Measurements from ENCODE around the gene PACS2.

Gene PACS2

DNA sequence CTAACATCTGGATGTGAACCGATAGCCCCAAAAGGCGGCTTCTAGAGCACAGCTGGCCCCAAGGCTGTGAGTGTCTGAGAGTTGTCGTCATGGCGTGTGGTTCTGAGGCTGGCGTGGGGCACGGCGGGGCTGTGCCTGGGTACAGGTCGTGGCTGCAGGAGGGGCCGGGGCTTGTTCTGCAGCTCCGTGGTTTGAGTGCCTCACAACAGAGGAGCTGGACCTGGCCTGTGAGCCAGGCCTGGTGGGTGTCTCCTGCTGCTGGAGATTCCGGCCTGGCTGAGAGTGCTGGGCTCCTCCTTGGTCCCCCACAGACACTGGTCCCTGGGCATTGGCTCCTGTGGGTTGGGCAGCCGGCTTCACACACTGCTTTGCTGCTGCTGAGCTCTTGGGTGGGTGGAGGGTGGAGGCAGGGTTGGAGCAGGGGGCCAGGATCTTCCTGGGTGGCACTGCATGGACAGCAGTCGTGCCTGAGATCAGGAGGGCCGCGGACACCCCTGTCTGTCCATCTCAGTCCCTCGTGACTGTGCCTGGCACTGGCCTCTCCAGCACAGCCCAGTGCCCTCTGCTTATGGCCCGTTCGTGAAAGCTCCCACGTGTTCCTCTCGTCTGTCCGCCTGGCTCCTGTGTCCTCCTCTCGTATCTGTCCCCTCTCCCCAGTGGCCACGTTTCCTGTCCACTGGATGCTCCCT lies 52.0 kb downstream of the PACS2 start:
- no peak for DNase-seq (ENCODE audit: low spot score)
- TF ChIP-seq, protein P1, sequence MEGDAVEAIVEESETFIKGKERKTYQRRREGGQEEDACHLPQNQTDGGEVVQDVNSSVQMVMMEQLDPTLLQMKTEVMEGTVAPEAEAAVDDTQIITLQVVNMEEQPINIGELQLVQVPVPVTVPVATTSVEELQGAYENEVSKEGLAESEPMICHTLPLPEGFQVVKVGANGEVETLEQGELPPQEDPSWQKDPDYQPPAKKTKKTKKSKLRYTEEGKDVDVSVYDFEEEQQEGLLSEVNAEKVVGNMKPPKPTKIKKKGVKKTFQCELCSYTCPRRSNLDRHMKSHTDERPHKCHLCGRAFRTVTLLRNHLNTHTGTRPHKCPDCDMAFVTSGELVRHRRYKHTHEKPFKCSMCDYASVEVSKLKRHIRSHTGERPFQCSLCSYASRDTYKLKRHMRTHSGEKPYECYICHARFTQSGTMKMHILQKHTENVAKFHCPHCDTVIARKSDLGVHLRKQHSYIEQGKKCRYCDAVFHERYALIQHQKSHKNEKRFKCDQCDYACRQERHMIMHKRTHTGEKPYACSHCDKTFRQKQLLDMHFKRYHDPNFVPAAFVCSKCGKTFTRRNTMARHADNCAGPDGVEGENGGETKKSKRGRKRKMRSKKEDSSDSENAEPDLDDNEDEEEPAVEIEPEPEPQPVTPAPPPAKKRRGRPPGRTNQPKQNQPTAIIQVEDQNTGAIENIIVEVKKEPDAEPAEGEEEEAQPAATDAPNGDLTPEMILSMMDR (IDR thresholded peaks at IDR 0.05), result no peak
- Histone ChIP-seq H3K27ac (no peak overlapping the region), H3K4me3 (no peak overlapping the region)

DNA sequence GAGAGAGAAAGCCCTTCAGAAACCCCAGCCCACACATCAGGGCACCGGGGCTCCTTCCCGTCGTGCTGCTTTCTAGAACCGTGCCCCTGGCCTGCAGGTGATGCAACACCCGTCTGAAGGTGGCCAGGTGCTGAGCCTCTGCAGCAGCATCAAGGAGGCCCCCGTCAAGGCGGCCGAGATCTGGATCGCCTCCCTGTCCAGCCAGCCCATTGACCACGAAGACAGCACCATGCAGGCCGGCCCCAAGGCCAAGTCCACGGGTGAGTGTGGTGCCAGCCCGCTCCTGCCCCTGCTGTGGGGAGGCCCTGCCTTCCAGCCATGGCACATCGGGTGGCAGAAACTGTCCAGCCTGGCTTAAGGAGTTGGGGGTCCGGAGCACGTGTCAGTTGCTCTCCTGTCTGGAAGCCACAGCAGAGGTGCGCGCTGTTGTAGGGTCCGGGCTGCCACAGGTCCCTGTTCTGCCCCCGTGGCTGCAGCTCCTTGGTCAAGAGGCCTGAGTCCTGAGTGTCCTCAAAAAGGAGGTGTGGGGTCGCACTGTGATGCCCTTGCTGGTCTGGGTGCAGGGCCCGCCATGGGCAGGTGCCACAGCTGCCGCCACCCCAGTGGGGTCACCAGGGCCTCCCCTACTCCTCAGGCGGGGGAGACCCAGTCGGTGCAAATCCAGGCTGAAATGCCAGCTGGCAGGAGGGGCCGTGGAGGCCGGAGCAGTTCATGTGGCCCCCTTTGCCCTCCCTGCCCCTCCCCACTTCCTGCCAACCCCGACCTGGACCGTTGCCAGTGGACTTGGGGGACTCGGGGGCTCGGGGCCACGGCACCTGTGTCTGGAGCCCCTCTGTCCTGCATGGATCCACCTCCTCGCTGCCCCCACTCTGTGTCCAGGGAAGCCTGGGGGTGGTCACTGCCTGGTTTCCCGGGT lies 52.8 kb downstream of the PACS2 start:
- H3K27ac ChIP-seq, result no peak overlapping the region
- DNase-seq (ENCODE audit: low spot score), result no peak
- TF ChIP-seq, protein P1 (IDR thresholded peaks at IDR 0.05), result no peak
- no peak overlapping the region for H3K4me3 ChIP-seq

DNA sequence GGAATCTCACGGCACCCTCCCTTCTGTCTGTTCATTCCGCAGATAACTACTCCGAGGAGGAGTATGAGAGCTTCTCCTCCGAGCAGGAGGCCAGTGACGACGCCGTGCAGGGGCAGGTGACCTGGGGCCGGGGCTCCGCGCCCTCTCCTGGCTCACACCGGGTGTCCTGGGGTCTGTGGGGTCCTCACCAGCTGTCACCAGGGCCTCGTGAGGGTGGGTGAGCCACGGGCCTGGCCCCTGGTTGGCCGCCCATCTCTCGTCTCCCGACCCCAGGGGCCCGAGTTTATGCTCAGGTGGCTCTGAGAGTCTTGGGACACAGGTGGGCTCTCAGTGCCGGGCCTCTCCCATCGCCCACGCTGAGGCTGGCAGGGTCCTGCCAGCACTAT lies 53.5 kb downstream of the PACS2 start:
- TF ChIP-seq, protein P1 (IDR thresholded peaks at IDR 0.05), result no peak
- DNase-seq (ENCODE audit: low spot score), result no peak

DNA sequence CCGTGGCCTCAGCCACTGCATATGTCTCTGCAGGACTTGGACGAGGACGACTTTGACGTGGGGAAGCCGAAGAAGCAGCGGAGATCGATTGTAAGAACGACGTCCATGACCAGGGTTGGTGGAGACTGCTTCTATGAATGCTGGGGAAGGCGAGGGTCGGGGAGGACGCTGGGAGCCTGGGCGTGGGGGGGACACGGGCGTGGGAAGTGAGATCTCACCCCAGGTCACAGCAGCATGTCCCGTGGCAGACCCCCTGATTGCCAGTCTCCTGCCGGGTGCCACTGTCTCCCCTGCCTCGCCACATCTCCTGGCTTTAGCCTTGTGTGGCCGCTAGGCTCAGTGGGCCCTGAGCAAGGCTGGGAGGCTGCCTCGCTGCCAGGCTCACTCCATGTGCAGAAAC lies 53.9 kb downstream of the PACS2 start:
- TF ChIP-seq, protein P1 (IDR thresholded peaks at IDR 0.05), result no peak
- no peak for DNase-seq (ENCODE audit: low spot score)
- no peak overlapping the region for H3K4me3 ChIP-seq
- H3K27ac ChIP-seq, result no peak overlapping the region

More for the DNA sequence above, 53.5 kb downstream of the PACS2 start:
- no peak overlapping the region for H3K27ac ChIP-seq
- no peak overlapping the region for H3K4me3 ChIP-seq

DNA sequence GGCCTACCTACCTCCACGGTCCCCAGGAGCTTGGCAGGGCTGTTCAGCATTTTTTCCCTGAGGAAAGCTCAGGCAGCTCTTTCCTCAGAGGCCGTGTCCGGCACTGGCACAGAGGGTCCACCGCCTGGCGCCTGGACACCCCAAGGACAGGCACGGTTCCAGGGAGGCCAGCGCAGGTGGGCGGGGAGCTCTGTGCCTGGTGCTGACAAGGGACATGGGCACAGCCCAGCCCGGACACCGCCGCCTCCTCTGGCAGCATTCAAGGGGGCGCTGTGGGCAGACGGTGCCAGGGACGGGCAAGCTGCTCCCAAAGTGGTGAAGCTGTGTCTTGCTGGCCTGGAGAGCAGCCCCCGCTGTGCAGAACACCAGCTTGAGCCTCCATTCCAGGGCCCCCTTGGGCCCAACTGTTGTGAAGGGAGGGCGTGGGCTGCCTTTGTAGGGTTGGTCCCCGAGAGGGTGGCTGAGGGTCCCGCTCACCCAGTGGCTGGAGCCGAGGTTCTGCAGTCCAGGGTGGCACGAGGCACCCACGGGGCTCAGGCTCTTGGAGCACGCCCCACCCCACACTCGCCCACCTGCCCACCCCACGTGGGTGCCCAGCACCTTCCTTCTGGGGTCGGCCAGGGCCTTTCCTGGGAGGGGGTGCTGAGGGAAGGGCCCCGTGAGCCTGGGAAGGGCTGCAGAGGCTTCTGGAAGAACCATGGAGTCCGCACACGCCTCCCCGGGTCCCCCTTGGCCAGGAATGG lies 54.5 kb downstream of the PACS2 start:
- no peak for DNase-seq (ENCODE audit: low spot score)
- TF ChIP-seq, protein P1 (IDR thresholded peaks at IDR 0.05), result no peak
- no peak overlapping the region for H3K4me3 ChIP-seq
- H3K27ac ChIP-seq, result no peak overlapping the region

DNA sequence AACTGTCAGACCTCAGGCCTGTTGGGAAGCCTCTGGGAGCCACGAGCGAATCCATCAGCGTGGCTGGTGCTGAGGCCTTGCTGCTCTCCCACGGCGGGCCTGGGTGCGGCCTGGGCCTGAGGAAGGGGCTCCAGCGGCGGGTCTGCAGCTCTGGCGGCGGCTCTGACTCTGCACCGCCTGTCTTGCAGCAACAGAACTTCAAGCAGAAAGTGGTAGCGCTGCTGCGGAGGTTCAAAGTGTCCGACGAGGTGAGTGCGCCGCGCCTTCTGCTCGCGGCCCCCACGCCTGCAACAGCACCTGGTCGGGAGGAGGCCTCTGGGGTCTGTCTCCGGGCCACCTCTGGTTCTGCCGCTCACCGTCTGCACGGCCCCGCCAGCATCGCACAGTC lies 55.1 kb downstream of the PACS2 start:
- TF ChIP-seq, protein P1 (IDR thresholded peaks at IDR 0.05), result no peak
- Histone ChIP-seq H3K27ac (no peak overlapping the region), H3K4me3 (no peak overlapping the region)
- no peak for DNase-seq (ENCODE audit: low spot score)
